Stimulated activated CD8-positive, alpha-beta memory T cell treated with anti-CD3 and anti-CD28 coated beads, Interleukin-12 subunit alpha, Interleukin-12 subunit beta, amount 100 ng/mL, for 4 hours (primary cell): ENCODE results near the gene TAF1B.

Source experiments
- DNase-seq: peaks from one replicate; pipeline ENCODE4 v3.0.0-alpha.2; 2020; ENCODE audit warnings: low read depth

Gene TAF1B

DNA sequence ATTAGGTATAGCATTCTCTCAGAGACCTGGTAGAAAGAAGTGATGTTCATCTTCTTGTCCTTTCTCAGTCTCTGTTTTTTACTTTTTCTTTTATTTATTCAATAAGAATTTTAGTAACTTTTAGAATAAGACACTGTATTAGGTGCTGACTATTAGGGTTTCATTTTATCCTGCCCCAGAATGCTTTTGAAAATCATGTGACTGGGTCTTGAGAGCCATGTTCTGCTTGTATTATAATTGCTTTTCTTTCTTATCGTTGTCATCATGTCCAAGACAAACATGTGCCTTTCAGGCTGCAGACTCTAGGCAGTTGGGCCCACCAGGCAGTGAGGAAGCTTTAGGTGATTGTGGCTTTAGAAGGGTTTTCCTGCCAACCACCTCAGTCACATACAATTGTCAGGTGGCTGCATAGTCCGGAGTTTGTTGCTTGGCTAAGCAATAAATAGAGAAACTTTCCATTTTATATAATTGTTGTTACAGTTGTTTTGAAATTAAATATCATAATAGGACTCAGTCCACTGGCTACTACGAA is 123.3 kb downstream of the TAF1B start:
- DNase-seq = no peak

DNA sequence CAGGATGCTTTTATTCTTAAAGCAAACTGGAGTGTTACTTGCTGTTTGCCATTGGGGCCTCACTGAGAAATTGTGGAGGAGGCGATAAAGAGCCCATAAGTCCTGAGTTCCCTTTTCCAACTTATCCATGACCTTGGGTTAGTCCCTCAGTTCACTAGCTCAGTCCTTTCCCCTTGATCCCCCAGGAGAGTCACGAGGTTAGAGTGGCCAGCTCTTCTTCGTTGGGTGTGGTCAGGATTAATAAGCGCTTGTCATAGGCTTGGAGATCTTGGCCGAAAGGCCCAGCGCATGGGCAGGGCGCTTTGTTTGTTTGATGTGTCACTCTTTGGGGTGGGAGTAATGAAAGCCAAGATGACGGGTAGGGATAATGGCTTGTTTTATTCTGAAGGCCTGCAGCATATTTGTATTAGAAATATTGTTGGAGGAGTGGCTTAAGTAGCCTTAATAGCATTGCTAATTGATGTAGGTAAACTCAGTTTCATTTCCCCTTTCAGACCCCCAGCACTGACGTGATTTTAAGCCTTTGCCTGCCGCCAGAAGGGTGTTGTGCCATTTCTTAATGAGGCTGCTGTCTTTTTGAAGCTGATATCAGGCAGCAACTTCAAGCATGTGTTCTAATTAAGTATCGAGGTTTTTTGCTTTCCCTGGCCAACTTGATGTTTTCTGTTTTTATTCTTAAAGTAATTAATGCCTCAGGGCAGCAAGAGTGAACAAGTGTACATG is 123.9 kb downstream of the TAF1B start:
- no peak for DNase-seq

DNA sequence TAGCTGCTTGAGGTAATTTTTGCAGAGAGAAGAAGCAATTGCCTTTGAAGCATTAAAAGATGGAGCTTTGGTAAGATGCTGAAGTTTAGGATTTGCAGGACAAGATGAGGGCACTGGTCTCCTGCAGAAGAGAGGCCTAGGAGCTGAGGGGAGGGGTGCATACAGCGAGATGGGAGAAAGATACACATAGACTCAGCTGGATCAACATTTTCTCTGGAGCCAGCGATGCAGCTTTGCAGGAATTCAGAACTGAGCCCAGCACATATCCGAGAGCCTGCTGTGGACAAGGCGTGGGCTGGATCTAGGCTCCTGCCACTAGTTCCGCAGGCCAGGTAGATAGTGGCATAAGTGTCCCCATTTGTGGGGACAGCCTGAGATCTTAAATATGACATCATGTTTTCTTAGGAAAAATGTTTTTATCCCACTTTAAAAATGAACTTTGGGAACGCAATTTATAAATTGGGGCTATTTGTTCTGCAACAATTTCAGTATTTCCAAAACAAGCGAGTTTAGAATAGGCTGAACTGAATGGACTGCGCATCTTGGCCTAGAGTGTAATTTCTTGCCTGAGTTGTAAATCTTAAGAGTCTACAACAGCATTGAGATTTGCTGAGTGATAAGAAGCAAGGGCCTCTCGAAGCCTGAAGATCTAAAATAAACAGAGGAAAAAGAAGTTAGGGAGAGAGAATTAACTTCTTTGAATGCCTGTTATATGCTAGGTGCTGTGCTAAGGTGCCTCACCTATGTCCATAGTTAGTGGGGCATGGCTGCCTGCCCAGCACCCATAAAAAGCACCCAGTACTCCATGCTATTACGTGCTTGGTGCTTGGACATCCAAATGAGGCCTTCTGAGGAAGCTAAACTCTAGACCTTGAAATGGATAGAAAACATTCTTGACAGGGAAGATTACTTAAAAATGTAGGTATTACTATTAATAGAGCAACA is 125.6 kb downstream of the TAF1B start:
- DNase-seq = no peak

DNA sequence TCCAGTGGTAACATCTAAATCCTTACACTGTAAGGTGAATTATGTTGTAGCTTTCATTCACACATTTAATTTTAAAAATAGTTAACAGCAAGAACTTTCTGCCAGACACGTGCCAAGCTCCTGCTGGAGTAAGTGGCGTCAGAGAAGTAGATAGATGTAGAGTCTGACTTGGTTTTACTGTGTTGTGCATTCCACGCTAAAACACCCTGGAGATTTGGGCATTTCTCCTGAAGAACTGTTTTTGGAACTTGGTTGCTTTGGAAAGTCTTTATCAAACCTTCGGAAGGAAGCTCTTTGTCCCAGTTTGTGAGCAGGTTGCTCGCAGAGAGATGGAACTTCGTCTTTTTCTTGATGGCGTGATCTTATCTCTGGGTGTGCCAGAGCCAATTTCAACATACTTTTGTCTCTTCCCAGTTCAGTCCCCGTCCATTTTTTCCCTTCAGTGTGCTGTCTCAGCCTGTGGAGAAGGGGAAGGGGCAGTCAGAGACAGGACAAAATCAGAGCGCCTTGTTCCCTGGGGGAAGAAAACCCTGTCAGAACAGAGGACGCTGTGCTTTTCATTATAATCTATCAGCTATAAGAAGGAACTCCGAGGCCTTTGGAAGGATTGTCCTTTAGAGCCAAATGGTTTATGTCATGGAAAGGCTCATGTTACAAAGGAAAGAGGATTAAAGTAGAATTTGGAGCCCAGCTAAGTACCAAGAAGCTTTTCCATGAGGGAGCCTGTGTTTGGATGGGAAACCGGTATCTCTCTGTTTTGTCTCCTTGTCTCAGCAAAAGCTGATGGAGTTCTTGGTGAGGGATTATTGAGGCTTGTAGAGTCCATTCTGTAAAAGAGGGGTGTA is 127.1 kb downstream of the TAF1B start:
- DNase-seq = no peak

DNA sequence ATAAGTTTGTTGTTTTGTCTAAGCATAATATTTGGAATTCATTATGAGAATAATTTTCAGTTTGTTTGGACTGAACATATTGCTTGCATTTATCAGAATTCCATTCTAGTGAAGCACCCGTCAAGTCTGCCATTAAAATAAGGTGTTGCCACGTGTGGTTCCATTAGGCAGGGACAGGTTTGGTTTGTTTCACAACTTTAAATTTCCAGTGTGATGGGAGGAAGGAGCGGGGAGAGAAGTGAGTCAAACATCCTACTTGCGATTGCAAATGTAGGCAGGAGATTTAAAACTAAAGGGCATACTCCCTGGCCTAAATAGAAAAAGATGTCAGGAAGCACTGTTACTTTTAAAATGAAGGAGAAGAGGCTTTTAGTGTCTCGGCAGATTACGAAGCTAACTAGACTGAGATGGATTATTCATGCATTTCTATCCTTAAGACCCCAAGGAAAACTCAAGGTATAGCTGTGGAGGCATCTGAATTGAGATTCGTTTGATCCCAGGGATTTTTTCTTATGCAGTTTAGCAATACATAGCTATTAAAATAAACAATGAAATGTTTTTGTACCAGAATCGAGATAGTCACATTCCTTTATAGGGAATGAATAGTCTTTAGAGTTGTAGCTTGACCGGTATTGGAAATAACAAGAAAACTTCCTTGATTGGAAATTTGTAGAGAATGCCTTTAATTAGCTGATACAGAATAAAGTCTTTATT is 128.0 kb downstream of the TAF1B start:
- DNase-seq = no peak

DNA sequence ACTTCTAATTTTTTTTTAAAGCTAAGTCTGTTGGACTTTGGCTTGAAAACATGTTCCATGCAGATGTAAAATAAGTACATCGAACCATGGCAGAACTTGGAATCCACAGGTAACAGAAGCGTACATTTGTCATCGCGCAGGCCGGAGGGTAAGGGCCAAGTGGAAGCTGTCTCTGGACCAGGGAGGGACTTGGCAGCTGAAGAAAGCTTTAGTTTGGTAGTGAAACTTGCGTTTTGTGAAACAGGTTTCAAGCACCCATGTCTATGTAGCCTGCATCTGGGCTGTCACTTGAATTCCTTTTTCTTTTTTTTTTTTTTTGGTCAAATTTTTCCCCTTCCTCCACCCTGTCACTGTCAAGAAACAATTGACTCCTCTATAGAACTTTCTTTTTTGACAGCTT is 128.6 kb downstream of the TAF1B start:
- no peak for DNase-seq

DNA sequence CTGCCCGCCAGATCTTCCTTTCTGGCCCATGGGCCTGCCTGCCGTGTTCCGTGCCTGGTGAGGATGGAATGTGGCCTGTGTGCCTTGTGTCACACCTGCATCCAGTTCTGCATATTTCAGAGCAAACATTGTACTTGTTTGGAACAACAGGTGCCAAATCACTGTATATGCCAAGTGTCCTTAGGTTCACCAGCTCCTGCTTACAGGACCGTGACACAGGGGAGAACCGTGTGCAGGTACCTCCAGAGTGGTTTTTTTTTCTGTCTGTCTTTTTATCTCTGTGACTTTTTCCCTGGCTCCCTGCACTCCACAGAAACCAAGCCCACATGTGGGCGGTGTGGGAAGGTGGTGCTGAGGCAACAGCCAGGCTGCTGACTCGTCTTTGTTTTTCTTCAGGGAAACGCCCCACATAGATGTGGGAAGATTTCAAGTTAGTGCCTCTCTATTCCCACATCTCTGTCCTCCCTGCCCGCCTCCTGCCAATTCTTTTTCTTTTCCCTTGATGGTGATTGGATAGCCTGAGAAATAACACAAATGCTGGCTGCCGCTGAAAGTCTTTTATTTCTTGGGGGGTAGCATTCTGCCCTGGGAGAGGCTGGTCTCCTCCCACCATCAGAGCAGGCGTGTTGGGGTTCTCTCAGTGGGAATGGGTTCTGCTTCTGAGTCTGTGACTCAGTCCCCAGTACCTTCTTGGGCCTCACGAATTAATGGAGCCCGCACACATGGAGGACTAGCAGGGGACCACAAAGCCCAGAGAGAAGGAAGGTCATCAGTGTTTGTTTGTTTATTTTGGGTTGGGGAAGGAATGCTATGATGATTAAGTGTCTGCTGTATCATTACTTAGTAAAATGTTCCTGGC is 129.6 kb downstream of the TAF1B start:
- DNase-seq = no peak

DNA sequence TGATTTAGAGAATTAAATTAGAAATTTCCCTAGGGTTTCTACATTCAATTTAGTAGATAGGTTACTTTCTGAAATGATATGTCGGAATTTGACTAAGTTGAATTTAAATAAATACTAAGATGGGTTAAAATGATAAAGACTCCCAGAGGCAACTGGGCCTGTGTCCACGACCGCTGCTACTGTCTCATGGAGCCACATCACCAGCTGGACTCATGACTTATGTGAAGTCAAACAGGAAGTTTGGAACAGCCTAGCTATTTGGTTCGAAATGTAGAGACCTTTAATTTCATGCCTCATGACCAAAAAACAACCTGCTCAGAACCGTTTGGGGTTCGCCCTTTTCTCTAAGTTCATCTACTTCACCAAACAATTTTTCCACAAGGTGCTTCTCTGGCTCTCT is 130.4 kb downstream of the TAF1B start:
- DNase-seq = no peak

DNA sequence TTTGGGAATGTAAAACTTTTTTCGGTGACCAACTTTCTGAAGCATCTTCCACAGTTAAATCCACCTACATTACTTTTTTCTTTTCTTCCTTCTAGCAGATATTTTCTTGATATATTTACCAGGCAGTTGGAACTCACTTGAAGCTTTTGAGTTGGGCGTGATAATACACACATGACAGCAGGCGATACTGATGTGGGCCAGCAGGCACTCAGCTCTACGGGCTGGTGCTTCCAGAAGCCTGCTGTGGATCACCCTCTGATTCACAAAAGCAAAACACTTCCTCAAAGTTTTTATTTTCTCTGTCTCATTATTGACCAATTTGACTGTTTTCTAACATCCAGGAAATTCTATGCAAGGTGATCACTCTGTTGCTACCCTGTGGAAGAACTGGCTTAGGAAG is 131.1 kb downstream of the TAF1B start:
- no peak for DNase-seq

DNA sequence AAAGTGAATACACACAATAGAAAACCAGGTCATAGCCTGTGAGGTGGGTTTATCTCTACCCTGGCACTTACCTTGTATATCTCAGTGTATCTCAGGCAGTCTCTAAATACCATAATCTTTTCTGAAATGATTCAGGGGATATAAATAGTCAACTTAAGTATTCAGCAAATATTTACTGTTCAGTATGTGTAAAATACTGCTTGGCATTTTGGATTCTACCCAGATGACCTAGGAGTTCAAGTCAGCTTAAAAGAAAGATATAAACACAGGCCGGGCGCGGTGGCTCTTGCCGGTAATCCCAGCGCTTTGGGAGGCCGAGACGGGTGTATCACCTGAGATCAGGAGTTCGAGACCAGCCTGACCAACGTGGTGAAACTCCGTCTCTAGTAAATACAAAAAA is 132.1 kb downstream of the TAF1B start:
- no peak for DNase-seq

DNA sequence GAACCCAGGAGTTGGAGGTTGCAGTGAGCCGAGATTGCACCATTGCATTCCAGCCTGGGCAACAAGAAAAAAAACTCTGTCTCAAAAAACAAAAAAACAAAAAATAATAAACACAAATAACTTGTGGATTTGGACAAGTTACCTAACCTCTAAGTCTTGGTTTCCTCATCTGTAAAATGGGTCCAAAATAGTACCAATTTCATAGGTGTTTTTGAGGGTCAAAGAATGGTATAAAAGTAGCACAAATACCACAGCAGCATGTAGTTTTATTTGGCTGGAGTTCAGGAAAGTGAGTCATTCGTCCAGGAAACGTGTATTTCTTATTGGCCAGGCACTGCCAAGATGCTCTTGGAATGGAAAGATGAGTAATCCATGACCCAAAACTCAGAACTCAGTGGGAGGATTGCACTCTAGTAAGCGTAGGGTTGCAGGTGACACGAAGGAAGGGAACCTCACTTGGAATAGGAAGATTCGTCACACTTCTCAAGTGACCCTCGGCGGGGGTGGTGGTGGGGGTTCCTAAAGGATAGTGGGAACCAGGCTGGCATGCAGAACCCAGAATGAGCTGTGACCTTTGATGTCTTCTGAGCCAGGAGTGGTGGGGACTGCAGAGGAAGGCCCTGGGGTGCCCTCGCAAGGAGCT is 132.7 kb downstream of the TAF1B start:
- no peak for DNase-seq

DNA sequence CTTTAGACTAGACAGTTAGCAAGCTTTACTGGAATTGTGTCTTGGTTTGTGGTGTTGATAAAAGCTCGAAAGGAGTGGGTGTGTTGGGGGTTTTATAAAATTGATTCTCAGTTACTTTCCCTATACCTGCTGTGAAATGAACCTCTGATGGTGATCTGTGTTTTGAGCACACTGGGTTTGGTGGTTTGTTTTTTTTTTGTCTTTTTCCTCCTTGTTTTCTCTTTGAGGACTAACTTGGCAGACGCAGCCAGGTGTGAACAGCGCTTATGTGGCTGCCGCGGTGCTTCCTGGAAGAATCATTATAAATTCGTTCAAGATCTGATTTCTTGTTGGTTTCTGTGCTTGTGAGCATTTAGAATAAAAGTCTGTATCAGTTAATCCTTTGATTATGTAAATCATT is 136.7 kb downstream of the TAF1B start:
- DNase-seq = no peak

DNA sequence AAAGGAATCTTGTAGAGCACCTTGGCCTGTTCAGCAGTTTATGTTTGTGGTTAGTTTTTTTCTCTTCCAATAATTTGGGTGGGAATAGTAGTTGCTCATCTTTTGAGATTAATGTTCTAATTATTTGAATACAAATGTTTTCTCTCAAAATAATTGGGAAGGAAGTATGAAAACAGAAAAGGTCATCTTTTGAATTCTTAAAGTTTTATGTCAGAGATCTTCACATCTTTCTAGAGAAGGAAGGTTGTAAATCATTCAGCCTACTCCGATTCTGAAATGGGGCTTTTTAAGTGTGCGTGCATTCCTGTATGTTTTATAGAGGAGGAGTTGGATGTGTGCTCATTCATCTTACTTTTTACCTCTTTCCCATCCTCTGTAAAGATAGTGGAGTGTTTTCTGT is 137.2 kb downstream of the TAF1B start:
- no peak for DNase-seq

DNA sequence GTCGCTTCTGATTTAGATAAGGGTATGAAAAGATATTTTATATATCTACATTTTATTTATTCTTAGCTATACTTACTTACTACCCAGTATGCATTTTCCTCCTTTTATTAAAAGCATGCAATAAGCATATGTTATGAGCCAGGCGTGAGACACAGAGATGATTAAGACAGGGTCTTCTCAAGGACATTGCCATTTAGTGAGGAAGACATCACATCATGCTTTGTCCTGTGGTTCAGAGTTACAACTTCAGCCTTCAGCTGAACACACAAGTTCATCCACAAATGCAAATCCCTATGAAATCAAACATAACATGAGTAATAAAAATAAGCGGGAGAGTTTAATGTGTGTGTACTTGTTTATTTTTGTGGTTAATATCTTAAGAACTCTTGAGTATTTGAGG is 138.4 kb downstream of the TAF1B start:
- no peak for DNase-seq

DNA sequence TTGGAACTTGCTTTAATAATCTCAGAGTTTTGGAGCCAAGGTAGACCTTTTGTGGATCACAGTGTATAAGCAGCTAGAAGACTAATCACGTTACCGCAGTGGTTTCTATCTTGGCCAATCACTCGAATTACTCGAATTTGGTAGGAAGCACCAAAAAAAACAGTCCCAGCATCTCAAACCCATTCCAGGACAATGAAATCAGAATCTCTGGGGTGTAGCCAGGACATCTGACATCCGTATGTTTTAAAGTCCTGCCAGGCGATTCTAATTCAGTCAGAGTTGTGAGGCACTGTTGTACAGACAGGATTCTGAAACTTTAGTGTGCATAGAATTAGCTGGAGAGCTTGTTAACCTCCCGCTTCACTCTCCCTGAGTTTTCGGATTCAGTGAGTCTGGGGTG is 139.0 kb downstream of the TAF1B start:
- DNase-seq = no peak

DNA sequence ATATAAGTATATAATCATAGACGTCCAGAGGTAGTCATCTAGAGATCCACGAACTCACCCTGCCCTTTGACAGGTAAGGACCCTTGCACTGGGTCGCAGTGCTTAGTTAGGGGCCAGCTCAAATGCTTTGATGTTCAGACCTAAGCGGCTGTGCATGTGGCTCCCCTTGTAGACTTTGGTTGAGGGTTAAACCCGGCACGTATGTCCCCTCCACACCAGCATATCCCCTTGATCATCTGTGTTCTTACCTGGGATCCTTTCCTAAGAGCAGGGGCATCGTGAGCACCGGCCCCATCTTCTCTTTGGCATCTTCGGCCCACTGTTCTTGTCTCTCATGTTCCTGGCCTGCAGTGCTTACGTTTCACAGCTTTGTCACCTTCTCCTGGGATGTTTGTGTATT is 139.6 kb downstream of the TAF1B start:
- DNase-seq = no peak

DNA sequence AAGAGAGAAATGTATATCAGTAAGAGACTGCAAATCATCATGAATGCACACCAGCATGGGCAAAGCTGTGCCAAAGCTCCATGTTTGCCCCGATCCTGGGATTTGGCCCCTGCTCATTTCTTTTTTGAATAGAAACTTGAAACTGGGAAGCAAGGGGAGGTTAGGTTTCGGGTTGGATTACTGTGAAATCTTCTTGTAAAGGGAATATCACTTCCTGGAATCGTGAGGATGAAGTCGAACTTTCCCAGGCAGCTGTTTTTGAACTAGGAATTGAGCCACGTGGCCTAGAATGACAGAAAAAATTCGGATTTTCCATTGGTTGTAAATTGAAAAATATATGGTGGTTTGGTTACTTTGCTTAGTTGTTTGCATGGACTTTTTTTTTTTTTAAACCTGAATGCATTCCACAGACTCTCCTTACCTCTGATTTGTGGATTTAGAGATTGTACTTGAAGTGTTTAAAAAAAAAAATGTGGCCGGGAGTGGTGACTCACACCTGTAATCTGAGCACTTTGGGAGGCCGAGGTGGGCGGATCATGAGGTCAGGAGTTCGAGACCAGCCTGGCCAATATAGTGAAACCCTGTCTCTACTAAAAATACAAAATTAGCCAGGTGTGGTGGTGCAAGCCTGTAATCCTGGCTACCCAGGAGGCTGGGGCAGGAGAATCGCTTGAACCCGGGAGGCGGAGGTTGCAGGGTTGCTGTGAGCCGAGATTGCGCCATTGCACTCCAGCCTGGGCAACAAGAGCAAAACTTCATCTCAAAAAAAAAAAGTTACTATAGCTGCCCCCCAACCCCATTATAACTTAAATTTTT is 140.3 kb downstream of the TAF1B start:
- DNase-seq = no peak
